Stomach (tissue), 9 donors: Measurements from ENCODE around the gene MYO16. TPM values are rescaled to one million over a fixed set of nuclear protein-coding genes. Genes with fewer than 3 reads are reported as not detected.

Experiments
- DNase-seq, 2 donors: peaks; one replicate each; pipeline versions ENCODE4 v3.0.0 to v3.0.0-alpha.2; 2013 to 2019
- H3K27ac ChIP-seq, 5 donors: fragments of 200-600 bp in 4 of 5; sonication (generic) in 4 of 5; one replicate each; pipeline ENCODE4 v1.5.1; 2013 to 2019; ENCODE audit warnings: mild to moderate bottlenecking in 1 of 5, moderate library complexity in 1 of 5
- H3K27me3 ChIP-seq, 3 donors: fragments of 200-600 bp; sonication (generic); one replicate each; pipeline ENCODE4 v1.5.1; 2017 to 2019; ENCODE audit warnings: mixed run types in 1 of 3
- H3K36me3 ChIP-seq, 4 donors: fragments of 200-600 bp; sonication (generic); 1 replicate in 3 of 4; 2 replicates in 1 of 4; pipeline ENCODE4 v1.5.1; 2016 to 2019
- H3K4me1 ChIP-seq, 4 donors: fragments of 200-600 bp; sonication (generic); one replicate each; pipeline ENCODE4 v1.5.1; 2016 to 2019
- H3K4me3 ChIP-seq, 4 donors: fragments of 200-600 bp; sonication (generic) in 3 of 4; one replicate each; pipeline ENCODE4 v1.5.1; 2016 to 2019; ENCODE audit warnings: mild to moderate bottlenecking in 1 of 4
- H3K9me3 ChIP-seq, 4 donors: fragments of 200-600 bp; sonication (generic); one replicate each; pipeline ENCODE4 v1.5.1; 2016 to 2019
- EP300 ChIP-seq: sonication (generic); formaldehyde crosslinking; IDR thresholded peaks from one replicate; pipeline ENCODE4 v1.6.1; 2017; ENCODE audit warnings: antibody characterized with exemption
- POLR2A ChIP-seq, 4 donors: fragments of 450-650 bp; IDR thresholded peaks; one replicate each; pipeline ENCODE4 v1.6.1; 2016; ENCODE audit warnings: antibody characterized with exemption in 4 of 4, control low read depth in 2 of 4, mild to moderate bottlenecking in 1 of 4, moderate library complexity in 1 of 4
- POLR2AphosphoS5 ChIP-seq, 3 donors: sonication (generic); formaldehyde crosslinking; IDR thresholded peaks; one replicate each; pipeline ENCODE4 v1.6.1; 2016; ENCODE audit warnings: antibody characterized with exemption in 3 of 3
- WGBS, 5 donors: extraction: QIAGEN DNeasy Blood & Tissue Kit in 3 of 5; methylation state at CpG; one replicate each; pipeline versions ENCODE4 v1.1.5 to v1.1.7; 2013 to 2018; 5-methylcytosine and 5-hydroxymethylcytosine counted together
- intact Hi-C: fragments of 100-400 bp; cut with DNase I; formaldehyde crosslinking; loops from one replicate; pipeline ENCODE4 v1.15.1; 2023; ENCODE audit warnings: low total_unique reads
- polyA plus RNA-seq, 3 donors: library from polyadenylated mRNA; stranded (reverse); fragments of 200-250 nt; gene quantifications; one replicate each; pipeline ENCODE4 v1.2.3, GENCODE V29; 2013
- total RNA-seq, 5 donors: library from RNA; depleted of rRNA; stranded (reverse); fragments of >200 nt; gene quantifications; one replicate each; pipeline versions ENCODE4 v1.1.0 to v1.2.3, GENCODE V29; 2014 to 2016
- TF ChIP-seq, protein P1 (sequence below), 7 experiments: fragments of 450-650 bp in 4 of 7; fragments of 200-600 bp in 3 of 7; sonication (generic) in 3 of 7; IDR thresholded peaks; one replicate each; pipeline ENCODE4 v1.5.1; 2016 to 2019; ENCODE audit warnings: antibody characterized with exemption in 7 of 7, control low read depth in 2 of 7, mild to moderate bottlenecking in 1 of 7
- donor health status: healthy with polysubstance abuse.
- donor health status: Bipolar disorder and iron deficiency.
- donor health status: healthy.

Gene MYO16
- total and polyA plus RNA-seq, 8 donors = under 0.01 to 1.8 (median 0.15) TPM; not detected in 3

DNA sequence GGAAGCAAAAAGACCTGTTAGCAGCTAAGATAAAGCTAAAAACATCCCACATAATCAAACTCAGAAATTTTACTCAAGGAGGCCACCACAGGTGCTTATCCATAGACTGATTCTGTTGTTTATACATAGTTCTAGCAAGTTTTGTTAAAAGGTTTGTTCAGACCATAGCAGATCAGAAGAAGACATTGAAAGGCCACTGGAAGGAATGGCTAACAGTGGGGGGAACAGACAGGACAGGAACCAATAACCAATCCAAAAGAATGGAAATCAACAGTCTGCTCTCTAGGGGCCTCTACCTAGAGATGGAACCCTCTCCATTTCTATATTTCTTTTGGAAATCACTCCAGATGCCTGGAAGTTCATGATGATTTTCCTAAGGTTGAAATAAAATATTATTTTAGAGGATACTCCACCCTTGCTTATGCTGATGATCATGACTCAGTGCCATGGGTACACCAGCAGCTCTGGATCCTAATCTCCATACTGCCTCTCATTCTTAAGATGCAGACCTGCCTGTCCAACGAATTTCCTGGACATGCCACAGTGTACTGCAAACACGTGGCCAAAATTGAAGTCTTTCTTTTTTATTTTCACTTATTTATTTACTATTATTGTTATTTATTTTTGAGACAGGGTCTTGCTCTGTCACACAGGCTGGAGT, 260.0 kb downstream of the MYO16 start:
- WGBS, 5 donors = 74 to 91% (median 80%) methylated on average over 2 of the region's 2 CpGs
- Histone ChIP-seq H3K27me3 (no peaks in the 10 kb centered on the region), H3K27ac (no peak overlapping the region), H3K36me3 (no peaks in the 10 kb centered on the region), H3K9me3 (no peaks in the 10 kb centered on the region), H3K4me1 (no peaks in the 10 kb centered on the region), H3K4me3 (no peak overlapping the region)
- intact Hi-C loops = no loop called here
- TF ChIP-seq, protein P1, sequence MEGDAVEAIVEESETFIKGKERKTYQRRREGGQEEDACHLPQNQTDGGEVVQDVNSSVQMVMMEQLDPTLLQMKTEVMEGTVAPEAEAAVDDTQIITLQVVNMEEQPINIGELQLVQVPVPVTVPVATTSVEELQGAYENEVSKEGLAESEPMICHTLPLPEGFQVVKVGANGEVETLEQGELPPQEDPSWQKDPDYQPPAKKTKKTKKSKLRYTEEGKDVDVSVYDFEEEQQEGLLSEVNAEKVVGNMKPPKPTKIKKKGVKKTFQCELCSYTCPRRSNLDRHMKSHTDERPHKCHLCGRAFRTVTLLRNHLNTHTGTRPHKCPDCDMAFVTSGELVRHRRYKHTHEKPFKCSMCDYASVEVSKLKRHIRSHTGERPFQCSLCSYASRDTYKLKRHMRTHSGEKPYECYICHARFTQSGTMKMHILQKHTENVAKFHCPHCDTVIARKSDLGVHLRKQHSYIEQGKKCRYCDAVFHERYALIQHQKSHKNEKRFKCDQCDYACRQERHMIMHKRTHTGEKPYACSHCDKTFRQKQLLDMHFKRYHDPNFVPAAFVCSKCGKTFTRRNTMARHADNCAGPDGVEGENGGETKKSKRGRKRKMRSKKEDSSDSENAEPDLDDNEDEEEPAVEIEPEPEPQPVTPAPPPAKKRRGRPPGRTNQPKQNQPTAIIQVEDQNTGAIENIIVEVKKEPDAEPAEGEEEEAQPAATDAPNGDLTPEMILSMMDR (IDR thresholded peaks at IDR 0.05) = no peak
- TF ChIP-seq POLR2A (IDR thresholded peaks at IDR 0.05) = no peak
- no peak for TF ChIP-seq POLR2AphosphoS5 (IDR thresholded peaks at IDR 0.05)
- TF ChIP-seq EP300 = no peak
- DNase-seq = no peak

GRCh38 chr13:108895220-108895704, 265.9 kb downstream of the MYO16 start:
- Histone ChIP-seq H3K36me3 (no peaks in the 10 kb centered on the region), H3K27me3 (no peaks in the 10 kb centered on the region), H3K27ac (no peak overlapping the region), H3K9me3 (no peaks in the 10 kb centered on the region), H3K4me1 (peaks cover 0 to 6% (median 0%) of the 10 kb centered on the region in 4 donors), H3K4me3 (no peak overlapping the region)
- intact Hi-C loops = loop anchor here (10.0 kb wide), 1 partner anchor 570 kb away; no protein-coding TSS in a partner anchor
- no peak for TF ChIP-seq EP300
- TF ChIP-seq, protein P1 (IDR thresholded peaks at IDR 0.05) = peak in 4 of 7 experiments; percentile 20 to 56 (median 47)
- peak in 1 of 2 donors; percentile 69 for DNase-seq
- WGBS, 5 donors = 2 to 6% (median 4%) methylated on average over 5 of the region's 5 CpGs

GRCh38 chr13:108897955-108898354, 268.5 kb downstream of the MYO16 start:
- Histone ChIP-seq H3K4me3 (no peak overlapping the region), H3K9me3 (no peaks in the 10 kb centered on the region), H3K27ac (no peak overlapping the region), H3K36me3 (no peaks in the 10 kb centered on the region), H3K4me1 (peaks cover 0 to 6% (median 0%) of the 10 kb centered on the region in 4 donors), H3K27me3 (no peaks in the 10 kb centered on the region)
- DNase-seq = no peak
- 32 to 59% (median 48%) methylated on average over 8 of the region's 8 CpGs for WGBS, 5 donors
- intact Hi-C loops = loop anchor here (10.0 kb wide), 1 partner anchor 573 kb away; no protein-coding TSS in a partner anchor
- TF ChIP-seq POLR2AphosphoS5 (IDR thresholded peaks at IDR 0.05) (no peak), POLR2A (IDR thresholded peaks at IDR 0.05) (no peak), EP300 (no peak)
- TF ChIP-seq, protein P1 (IDR thresholded peaks at IDR 0.05) = no peak

- no peak overlapping the region for H3K4me3 ChIP-seq
- no peak overlapping the region for H3K27ac ChIP-seq
- no peak for DNase-seq
- intact Hi-C loops = no loop called here
- TF ChIP-seq POLR2A (IDR thresholded peaks at IDR 0.05) = no peak
- TF ChIP-seq EP300 = no peak
- TF ChIP-seq POLR2AphosphoS5 (IDR thresholded peaks at IDR 0.05) = no peak
- TF ChIP-seq, protein P1 (IDR thresholded peaks at IDR 0.05) = no peak
- 65 to 71% (median 68%) methylated on average over 7 of the region's 7 CpGs for WGBS, 5 donors
- no peaks in the 10 kb centered on the region for H3K36me3 ChIP-seq
- no peaks in the 10 kb centered on the region for H3K9me3 ChIP-seq
- H3K4me1 ChIP-seq = no peaks in the 10 kb centered on the region
- H3K27me3 ChIP-seq = no peaks in the 10 kb centered on the region
These were observed 273.2 kb downstream of the MYO16 start for GRCh38 chr13:108902405-108903155.
